ENCODE measurements around the gene ZMYND12.

ZMYND12 gene

GRCh38 chr1:42399315-42400100 is 56.3 kb downstream of the ZMYND12 start:
- in situ Hi-C loops (cut with MboI; ENCODE audit: low sequenced_read_pairs), result no loop called here

GRCh38 chr1:42392967-42393848 is 62.6 kb downstream of the ZMYND12 start:
- in situ Hi-C loops (cut with MboI; ENCODE audit: low sequenced_read_pairs), result no loop called here

DNA sequence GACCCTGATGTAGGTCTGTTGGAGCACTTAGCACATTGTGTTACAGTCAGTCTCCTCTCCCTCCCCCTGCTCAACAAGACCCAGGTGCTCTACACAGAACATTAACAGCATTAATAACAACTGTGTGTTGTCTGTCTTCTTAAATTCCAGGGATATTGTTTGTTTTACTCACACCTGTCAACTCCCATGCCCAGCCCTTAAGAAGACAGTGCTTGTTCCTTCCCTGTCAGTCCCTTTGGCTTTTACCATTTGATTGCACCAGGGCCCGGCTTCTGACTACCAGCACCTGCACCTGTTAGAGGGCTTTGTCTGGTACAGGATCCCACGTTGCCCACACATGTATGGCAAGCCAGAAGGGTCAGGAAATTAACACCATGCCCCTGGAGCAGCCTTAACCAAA is 63.6 kb downstream of the ZMYND12 start:
- in situ Hi-C loops (cut with MboI; ENCODE audit: low sequenced_read_pairs), result no loop called here

DNA sequence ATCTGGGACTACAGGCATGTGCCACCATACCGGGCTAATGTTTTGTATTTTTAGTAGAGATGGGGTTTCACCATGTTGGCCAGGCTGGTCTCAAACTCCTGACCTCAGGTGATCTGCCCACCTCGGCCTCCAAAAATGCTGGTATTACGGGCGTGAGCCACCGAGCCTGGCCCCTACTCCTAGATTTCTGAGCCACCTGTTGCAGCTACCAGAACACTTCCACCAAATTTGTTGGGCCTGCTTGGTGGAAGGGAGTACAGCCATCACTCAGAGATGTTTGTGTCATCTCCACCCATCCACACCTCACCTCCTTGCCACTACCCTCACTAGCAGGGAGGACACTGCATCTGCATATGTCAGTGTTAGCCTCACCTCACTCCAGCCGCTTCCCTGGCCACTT is 69.8 kb downstream of the ZMYND12 start:
- in situ Hi-C loops (cut with MboI; ENCODE audit: low sequenced_read_pairs), result no loop called here

- in situ Hi-C loops (cut with MboI; ENCODE audit: low sequenced_read_pairs), result no loop called here
Observed at GRCh38 chr1:42385283-42385682, 70.5 kb downstream of the ZMYND12 start.

GRCh38 chr1:42381280-42381673 is 74.5 kb downstream of the ZMYND12 start:
- in situ Hi-C loops (cut with MboI; ENCODE audit: low sequenced_read_pairs), result no loop called here

DNA sequence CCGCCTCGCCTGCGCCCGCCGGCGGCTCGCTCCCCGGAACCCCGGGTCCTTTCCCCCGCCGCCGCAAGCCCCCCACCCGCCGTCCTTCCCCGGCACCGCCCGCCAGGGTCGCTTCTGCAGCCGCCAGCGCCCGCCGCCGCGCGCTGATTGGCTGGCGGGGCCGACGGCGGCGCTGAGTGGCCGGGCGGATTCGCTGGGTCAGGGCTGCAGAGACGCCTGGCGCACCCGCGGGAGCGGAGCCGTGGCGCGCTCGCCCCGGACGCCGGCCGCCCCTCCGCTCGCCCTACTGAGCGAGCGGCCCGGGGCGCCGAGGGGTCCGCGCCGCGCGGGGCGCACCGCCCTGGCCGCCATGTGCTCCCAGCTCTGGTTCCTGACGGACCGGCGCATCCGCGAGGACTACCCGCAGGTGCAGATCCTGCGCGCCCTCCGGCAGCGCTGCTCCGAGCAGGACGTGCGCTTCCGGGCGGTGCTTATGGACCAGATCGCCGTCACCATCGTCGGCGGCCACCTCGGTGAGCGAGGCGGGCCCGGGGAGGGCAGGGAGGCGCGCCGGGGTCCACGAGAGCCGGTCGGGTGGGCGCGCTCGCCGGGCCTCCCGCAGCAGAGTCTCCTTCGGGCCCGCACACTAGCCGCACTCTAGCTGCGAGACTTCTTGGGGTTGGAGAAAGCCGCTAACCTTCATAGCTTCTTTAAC is 75.1 kb downstream of the ZMYND12 start, which contains the start of gene RIMKLA:
Gene RIMKLA (plus strand): TSS at position 207 of the 694 bp plus-strand sequence. CDS start 143 bp downstream, at position 350.
- in situ Hi-C loops (cut with MboI; ENCODE audit: low sequenced_read_pairs), result no loop called here
